Ovary (tissue), 9 donors: ENCODE measurements around the gene UGCG. TPM values are rescaled to one million over a fixed set of nuclear protein-coding genes. Genes with fewer than 3 reads are reported as not detected.
"Not testable (repeated sequence)": the region's sequence is repeated elsewhere in the genome, so short reads cannot be mapped to it uniquely, and the experiment has no call there.

Experiments used
- DNase-seq, 5 donors: peaks; one replicate each; pipeline ENCODE4 v3.0.0-alpha.2; 2019 to 2020
- H3K27ac ChIP-seq, 2 donors: fragments of 200-600 bp; one replicate each; pipeline versions ENCODE4 v1.5.1 to v1.8.0; 2019 to 2022
- H3K27me3 ChIP-seq: fragments of 200-600 bp; one replicate; pipeline ENCODE4 v1.8.0; 2022
- H3K36me3 ChIP-seq: fragments of 200-600 bp; sonication (generic); one replicate; pipeline ENCODE4 v1.5.1; 2019
- H3K4me1 ChIP-seq: one replicate; pipeline ENCODE4 v1.8.1; 2013; ENCODE audit warnings: mild to moderate bottlenecking, moderate library complexity; ENCODE audit not compliant: insufficient read depth
- H3K4me3 ChIP-seq: fragments of 200-600 bp; sonication (generic); one replicate; pipeline ENCODE4 v1.5.1; 2017
- H3K9me3 ChIP-seq, 2 donors: fragments of 200-600 bp in 1 of 2; sonication (generic) in 1 of 2; one replicate each; pipeline versions ENCODE4 v1.5.1 to v1.8.1; 2013 to 2019; ENCODE audit warnings: mild to moderate bottlenecking in 1 of 2, moderate library complexity in 1 of 2
- EP300 ChIP-seq: sonication (generic); formaldehyde crosslinking; IDR thresholded peaks from one replicate; pipeline ENCODE4 v1.6.1; 2017; ENCODE audit warnings: antibody characterized with exemption
- POLR2A ChIP-seq: fragments of 450-650 bp; IDR thresholded peaks from one replicate; pipeline ENCODE4 v1.6.1; 2017; ENCODE audit warnings: antibody characterized with exemption, mild to moderate bottlenecking, moderate library complexity
- WGBS, 3 donors: extraction: QIAGEN DNeasy Blood & Tissue Kit in 1 of 3; methylation state at CpG; one replicate each; pipeline versions ENCODE4 v1.1.5 to v1.1.7; 2013 to 2017; 5-methylcytosine and 5-hydroxymethylcytosine counted together
- intact Hi-C, 4 donors: fragments of 100-400 bp; cut with DNase I; formaldehyde crosslinking; loops; one replicate each; pipeline versions ENCODE4 v1.11.0 to v1.15.1; 2022 to 2023
- polyA plus RNA-seq, 2 donors: library from polyadenylated mRNA; stranded (reverse); fragments of 200-250 nt in 1 of 2; fragments of 350-450 nt in 1 of 2; fragmentation: Illumina TruSeq in 1 of 2; extraction: RNeasy Lipid Tissue Mini Kit (QIAGEN cat#74804) in 1 of 2; gene quantifications; one replicate each; pipeline ENCODE4 v1.2.3, GENCODE V29; 2013 to 2014
- total RNA-seq, 7 donors: library from RNA; depleted of rRNA in 2 of 7; stranded (reverse); fragments of >200 nt in 2 of 7; fragmentation: NEBNext Ultra II Directional in 3 of 7; extraction: Animal tissue kit (Norgen Biotek cat#: 25700) in 3 of 7; gene quantifications; one replicate each; pipeline versions ENCODE4 v1.1.0 to v1.2.4, GENCODE V29; 2016 to 2023
- TF ChIP-seq, protein P1 (sequence below), 3 donors: fragments of 450-650 bp in 2 of 3; fragments of 200-600 bp in 1 of 3; IDR thresholded peaks; one replicate each; pipeline versions ENCODE4 v1.5.1 to v1.8.0; 2016 to 2022; ENCODE audit warnings: antibody characterized with exemption in 3 of 3, mild to moderate bottlenecking in 1 of 3
- donor health status: DM: no; HTN: no; CAD: no; lungs with moderate emphysema.
- donor health status: DM: no; HTN: no; CAD: no.
- donor health status: Bipolar disorder and iron deficiency.
- donor health status: DM: yes; HTN: yes; CAD: no.
- donor health status: DM: no; HTN: no; CAD: no.
- donor health status: DM: yes; HTN: yes; CAD: no.

The UGCG gene
- total and polyA plus RNA-seq, 9 donors, result 13.1 to 74.1 (median 19.8) TPM

DNA sequence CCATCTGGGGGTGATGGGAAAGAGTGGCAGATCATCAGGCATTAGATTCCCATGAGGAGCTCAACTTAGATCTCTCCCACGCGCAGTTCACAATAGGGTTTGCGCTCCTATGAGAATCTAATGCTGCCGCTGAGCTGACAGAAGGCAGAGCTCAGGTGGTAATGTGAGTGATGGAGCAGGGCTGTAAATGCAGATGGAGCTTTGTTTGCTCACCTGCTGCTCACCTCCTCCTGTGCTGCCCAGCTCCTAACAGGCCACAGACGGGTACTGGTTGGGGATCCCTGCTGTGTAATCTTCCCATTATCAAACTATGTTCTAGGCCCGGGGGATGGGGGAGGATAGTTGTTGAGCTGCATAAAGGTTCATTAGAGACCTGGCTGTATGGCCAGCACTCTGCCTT, 58.4 kb downstream of the UGCG start:
- no peaks in the 10 kb centered on the region for H3K36me3 ChIP-seq
- H3K4me3 ChIP-seq, result no peak overlapping the region
- DNase-seq, result no peak
- no peaks in the 10 kb centered on the region for H3K27me3 ChIP-seq
- intact Hi-C loops, result no loop called here
- peaks cover 2% of the 10 kb centered on the region for H3K4me1 ChIP-seq
- no peak for TF ChIP-seq EP300
- TF ChIP-seq, protein P1, sequence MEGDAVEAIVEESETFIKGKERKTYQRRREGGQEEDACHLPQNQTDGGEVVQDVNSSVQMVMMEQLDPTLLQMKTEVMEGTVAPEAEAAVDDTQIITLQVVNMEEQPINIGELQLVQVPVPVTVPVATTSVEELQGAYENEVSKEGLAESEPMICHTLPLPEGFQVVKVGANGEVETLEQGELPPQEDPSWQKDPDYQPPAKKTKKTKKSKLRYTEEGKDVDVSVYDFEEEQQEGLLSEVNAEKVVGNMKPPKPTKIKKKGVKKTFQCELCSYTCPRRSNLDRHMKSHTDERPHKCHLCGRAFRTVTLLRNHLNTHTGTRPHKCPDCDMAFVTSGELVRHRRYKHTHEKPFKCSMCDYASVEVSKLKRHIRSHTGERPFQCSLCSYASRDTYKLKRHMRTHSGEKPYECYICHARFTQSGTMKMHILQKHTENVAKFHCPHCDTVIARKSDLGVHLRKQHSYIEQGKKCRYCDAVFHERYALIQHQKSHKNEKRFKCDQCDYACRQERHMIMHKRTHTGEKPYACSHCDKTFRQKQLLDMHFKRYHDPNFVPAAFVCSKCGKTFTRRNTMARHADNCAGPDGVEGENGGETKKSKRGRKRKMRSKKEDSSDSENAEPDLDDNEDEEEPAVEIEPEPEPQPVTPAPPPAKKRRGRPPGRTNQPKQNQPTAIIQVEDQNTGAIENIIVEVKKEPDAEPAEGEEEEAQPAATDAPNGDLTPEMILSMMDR (IDR thresholded peaks at IDR 0.05), result no peak
- no peak for TF ChIP-seq POLR2A
- 75 to 84% (median 83%) methylated on average over 6 of the region's 6 CpGs for WGBS, 3 donors
- no peaks in the 10 kb centered on the region for H3K9me3 ChIP-seq
- no peak overlapping the region for H3K27ac ChIP-seq

DNA sequence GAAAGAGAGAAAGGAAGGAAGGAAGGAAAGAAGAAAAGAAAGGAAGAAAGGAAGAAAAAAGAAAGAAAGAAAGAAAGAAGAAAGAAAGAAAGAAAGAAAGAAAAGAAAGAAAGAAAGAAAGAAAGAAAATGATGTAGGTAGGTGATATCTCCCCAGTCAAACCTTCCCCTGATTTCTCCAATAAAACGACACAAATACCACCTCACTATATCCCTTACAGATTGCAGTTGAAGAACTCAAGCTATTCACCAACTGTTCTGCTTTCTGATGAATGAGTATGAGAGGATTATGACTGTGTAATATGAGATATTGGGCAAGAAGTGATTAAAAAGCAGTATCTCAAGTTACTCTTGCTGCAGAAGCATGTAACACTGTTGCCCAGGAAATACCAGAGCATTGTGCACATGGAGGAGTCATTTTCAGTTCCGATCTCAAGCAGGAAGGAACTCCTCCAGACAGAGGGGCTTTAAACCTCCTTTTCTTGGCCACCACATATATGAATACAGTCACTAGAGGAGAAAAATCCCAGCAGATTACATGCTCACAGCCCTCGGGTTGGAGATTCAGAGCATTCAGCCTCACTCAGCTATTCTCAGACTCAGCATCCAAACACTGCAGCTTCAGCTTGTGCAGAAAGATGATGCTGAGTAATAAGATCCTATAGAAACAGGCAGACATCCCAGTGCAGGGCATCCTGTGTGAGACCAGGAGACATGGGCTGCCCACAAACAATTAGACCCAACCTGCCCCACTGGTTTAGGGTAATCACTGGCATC, 61.4 kb downstream of the UGCG start:
- Histone ChIP-seq H3K27me3 (no peaks in the 10 kb centered on the region), H3K27ac (no peak overlapping the region), H3K9me3 (no peaks in the 10 kb centered on the region), H3K36me3 (no peaks in the 10 kb centered on the region), H3K4me1 (peaks cover 2% of the 10 kb centered on the region), H3K4me3 (no peak overlapping the region)
- no peak for DNase-seq
- TF ChIP-seq, protein P1 (IDR thresholded peaks at IDR 0.05), result no peak
- TF ChIP-seq POLR2A (no peak), EP300 (no peak)
- intact Hi-C loops, result no loop called here
- WGBS, 3 donors, result 1 to 4% (median 2%) methylated on average over 3 of the region's 3 CpGs

DNA sequence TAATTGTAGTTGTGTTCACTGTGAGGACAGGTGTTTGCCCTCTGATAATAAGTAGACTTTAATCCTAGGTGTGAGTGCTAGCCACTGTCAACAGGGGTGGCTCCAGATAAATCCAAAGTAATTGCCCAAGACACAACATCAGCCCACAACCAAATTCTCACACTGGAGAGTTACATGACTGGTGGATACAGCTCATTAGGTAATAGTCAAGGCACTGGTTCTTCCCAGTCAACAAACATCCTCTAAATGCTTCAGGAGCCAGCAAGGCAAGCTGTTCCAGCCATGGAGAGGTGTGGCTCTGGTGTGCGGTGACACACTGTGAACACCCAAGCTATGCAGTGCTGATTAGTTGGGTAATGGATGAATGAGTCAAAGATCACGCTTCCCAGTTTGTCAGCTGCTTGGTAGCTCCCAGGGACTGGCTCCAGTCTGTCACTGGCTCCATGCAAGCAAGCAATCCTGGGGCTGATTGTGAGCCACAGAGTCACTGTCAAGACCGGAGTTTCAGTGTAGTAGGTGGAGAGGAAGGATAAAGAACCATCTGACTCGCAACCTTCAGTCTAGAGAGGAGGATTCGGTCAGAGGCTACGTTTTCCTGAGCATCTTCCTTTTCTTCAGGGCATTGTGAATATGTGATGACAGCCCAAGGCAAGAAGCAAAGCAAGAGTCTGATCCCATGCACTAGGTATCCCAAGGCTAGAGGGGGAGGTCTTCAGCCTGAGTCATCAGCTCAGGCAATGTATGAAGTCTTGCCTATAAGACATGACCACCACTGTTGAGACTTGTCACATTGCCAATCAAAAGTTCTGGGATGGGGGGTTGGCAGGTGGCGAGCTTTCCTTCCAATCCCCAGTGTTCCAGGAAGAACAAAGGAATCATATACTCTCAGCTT, 63.1 kb downstream of the UGCG start:
- Histone ChIP-seq H3K4me1 (peaks cover 2% of the 10 kb centered on the region), H3K36me3 (no peaks in the 10 kb centered on the region), H3K27ac (no peak overlapping the region), H3K4me3 (no peak overlapping the region), H3K27me3 (no peaks in the 10 kb centered on the region), H3K9me3 (no peaks in the 10 kb centered on the region)
- 79 to 95% (median 94%) methylated on average over 6 to 7 of the region's 7 CpGs for WGBS, 3 donors
- DNase-seq, result no peak
- TF ChIP-seq, protein P1 (IDR thresholded peaks at IDR 0.05), result no peak
- TF ChIP-seq POLR2A (no peak), EP300 (no peak)
- intact Hi-C loops, result no loop called here

DNA sequence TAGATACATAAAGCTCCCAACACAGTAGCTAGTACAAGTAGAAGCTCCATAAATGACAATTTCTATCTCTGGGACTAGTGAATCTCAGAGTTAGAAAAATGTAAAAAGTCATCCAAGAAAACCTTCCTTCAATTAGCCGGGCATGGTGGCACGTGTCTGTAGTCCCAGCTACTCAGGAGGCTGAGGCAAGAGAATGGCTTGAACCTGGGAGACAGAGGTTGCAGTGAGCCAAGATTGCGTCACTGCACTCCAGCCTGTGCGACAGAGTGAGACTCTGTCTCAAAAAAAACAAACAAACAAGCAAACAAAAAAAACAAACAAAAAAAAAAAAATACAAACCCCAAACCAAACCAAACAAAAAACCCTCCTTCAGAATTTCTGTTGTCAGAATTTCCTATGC, 63.9 kb downstream of the UGCG start:
- H3K4me3 ChIP-seq, DNase-seq, H3K9me3 ChIP-seq, intact Hi-C loops, H3K4me1 ChIP-seq, H3K36me3 ChIP-seq, H3K27ac ChIP-seq, H3K27me3 ChIP-seq: not testable (repeated sequence)
- WGBS, 3 donors, result 71 to 85% (median 72%) methylated on average over 4 of the region's 4 CpGs

DNA sequence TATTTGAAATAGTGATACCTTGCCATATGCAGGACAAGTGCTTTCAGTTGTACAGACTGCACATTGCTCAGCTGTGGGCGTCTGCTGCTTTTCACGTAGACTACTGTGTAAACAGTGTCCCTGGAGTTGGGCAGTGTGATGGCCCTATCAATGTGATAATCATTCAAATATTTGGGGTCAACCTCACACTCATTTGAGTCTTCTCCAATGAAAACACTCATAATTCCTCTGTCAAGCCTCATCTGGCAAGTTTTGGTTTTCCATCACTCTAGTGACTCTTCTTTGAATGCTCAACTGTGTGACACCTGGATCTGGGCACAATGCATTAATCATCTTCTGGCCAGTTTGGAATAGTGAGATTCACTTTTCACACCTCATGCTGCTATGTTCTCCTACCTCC, 64.4 kb downstream of the UGCG start:
- no peak overlapping the region for H3K27ac ChIP-seq
- intact Hi-C loops, result loop anchor here in 1 of 4 donors (1.0 kb wide), 1 partner anchor 22 kb away; no protein-coding TSS in a partner anchor
- no peaks in the 10 kb centered on the region for H3K27me3 ChIP-seq
- TF ChIP-seq EP300 (no peak), POLR2A (no peak)
- TF ChIP-seq, protein P1 (IDR thresholded peaks at IDR 0.05), result no peak
- H3K9me3 ChIP-seq, result no peaks in the 10 kb centered on the region
- peaks cover 2% of the 10 kb centered on the region for H3K4me1 ChIP-seq
- no peak overlapping the region for H3K4me3 ChIP-seq
- H3K36me3 ChIP-seq, result no peaks in the 10 kb centered on the region
- 47 to 66% (median 64%) methylated on average over 2 of the region's 2 CpGs for WGBS, 3 donors
- DNase-seq, result no peak
